Type B pancreatic cell (in vitro differentiated cells): ENCODE measurements around the gene CAMKK1. TPM values are rescaled to one million over a fixed set of nuclear protein-coding genes. Genes with fewer than 3 reads are reported as not detected.
A peak's percentile ranks its signal among the peaks of the same experiment; 100 is the strongest.

Source experiments
- DNase-seq: peaks from one replicate; pipeline ENCODE4 v3.0.0; 2021; ENCODE audit warnings: mixed read lengths; ENCODE audit not compliant: unreplicated experiment; ENCODE audit errors: extremely low spot score
- H3K27ac Mint-ChIP-seq: 2 replicates; pipeline ENCODE4 v1.8.0; 2021; ENCODE audit warnings: mild to moderate bottlenecking, mixed read lengths
- H3K27me3 Mint-ChIP-seq: 2 replicates; pipeline ENCODE4 v1.8.0; 2021; ENCODE audit warnings: mixed read lengths
- H3K36me3 Mint-ChIP-seq: 2 replicates; pipeline ENCODE4 v1.8.0; 2021; ENCODE audit warnings: mixed read lengths
- H3K4me1 Mint-ChIP-seq: one replicate; pipeline ENCODE4 v1.8.0; 2021; ENCODE audit warnings: mixed read lengths; ENCODE audit not compliant: unreplicated experiment
- H3K4me3 Mint-ChIP-seq: 2 replicates; pipeline ENCODE4 v1.8.0; 2021; ENCODE audit warnings: mild to moderate bottlenecking, mixed read lengths
- H3K9me3 Mint-ChIP-seq: 2 replicates; pipeline ENCODE4 v1.8.0; 2021; ENCODE audit warnings: mixed read lengths
- total RNA-seq: library from RNA; stranded (reverse); gene quantifications from 2 replicates; pipeline ENCODE4 v1.2.1, GENCODE V29; 2021; ENCODE audit warnings: low replicate concordance
- TF ChIP-seq, protein P1 (sequence below): fragments of 200-600 bp; sonication (generic); conservative IDR thresholded peaks from 2 replicates; pipeline ENCODE4 v1.5.0; 2021; ENCODE audit warnings: antibody characterized with exemption, mild to moderate bottlenecking

Gene CAMKK1
- total RNA-seq, 1 donor from 2014 or later = 2.7 TPM

DNA sequence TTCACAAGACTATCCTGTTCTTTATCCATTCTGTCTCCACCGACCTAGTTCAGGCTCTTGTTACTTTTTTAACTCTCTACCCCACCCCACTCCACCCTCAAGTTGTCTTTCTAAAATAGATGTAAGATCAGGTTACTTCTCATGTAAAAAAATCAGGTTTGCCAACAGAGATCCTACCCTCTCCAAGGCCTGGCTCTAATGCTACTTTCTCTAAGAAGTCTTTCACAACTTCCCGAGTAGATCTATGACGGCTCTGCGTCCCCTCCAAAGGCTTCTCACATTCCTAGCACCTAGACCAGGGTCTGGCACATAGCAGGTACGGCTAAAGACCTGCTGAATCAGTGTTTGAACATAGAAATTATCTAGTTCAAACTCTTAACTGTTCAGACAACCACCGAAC, 77.7 kb downstream of the CAMKK1 start:
- no peak for DNase-seq
- peak overlapping the region; percentile 7 for H3K27ac Mint-ChIP-seq
- H3K4me1 Mint-ChIP-seq = no peaks in the 10 kb centered on the region
- no peak overlapping the region for H3K4me3 Mint-ChIP-seq
- TF ChIP-seq, protein P1, sequence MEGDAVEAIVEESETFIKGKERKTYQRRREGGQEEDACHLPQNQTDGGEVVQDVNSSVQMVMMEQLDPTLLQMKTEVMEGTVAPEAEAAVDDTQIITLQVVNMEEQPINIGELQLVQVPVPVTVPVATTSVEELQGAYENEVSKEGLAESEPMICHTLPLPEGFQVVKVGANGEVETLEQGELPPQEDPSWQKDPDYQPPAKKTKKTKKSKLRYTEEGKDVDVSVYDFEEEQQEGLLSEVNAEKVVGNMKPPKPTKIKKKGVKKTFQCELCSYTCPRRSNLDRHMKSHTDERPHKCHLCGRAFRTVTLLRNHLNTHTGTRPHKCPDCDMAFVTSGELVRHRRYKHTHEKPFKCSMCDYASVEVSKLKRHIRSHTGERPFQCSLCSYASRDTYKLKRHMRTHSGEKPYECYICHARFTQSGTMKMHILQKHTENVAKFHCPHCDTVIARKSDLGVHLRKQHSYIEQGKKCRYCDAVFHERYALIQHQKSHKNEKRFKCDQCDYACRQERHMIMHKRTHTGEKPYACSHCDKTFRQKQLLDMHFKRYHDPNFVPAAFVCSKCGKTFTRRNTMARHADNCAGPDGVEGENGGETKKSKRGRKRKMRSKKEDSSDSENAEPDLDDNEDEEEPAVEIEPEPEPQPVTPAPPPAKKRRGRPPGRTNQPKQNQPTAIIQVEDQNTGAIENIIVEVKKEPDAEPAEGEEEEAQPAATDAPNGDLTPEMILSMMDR = no peak
- H3K9me3 Mint-ChIP-seq = no peaks in the 10 kb centered on the region
- H3K27me3 Mint-ChIP-seq = no peaks in the 10 kb centered on the region
- peaks cover 21% of the 10 kb centered on the region for H3K36me3 Mint-ChIP-seq

DNA sequence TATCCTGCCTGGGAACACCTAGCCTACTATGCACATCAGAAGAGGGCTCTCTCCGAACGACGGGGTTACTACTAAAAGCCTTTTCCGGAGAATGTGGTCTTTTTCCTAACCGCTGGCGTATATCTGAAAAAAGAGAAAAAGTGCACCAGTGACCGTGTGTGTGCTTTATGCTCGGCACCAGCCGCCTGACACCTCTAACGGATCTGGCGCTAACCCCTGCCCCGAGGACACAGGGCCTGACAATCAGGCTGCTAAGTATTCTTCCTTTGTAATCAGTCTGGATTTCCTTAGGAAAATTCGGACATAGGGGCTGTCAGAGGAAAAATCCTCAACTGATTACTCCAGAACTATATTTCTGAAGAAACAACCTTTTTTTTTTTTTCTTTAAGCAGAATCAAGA, 78.5 kb downstream of the CAMKK1 start:
- TF ChIP-seq, protein P1 = no peak
- H3K36me3 Mint-ChIP-seq = peaks cover 23% of the 10 kb centered on the region
- H3K27ac Mint-ChIP-seq = no peak overlapping the region
- no peaks in the 10 kb centered on the region for H3K27me3 Mint-ChIP-seq
- no peak for DNase-seq
- H3K4me1 Mint-ChIP-seq = no peaks in the 10 kb centered on the region
- no peaks in the 10 kb centered on the region for H3K9me3 Mint-ChIP-seq
- no peak overlapping the region for H3K4me3 Mint-ChIP-seq

DNA sequence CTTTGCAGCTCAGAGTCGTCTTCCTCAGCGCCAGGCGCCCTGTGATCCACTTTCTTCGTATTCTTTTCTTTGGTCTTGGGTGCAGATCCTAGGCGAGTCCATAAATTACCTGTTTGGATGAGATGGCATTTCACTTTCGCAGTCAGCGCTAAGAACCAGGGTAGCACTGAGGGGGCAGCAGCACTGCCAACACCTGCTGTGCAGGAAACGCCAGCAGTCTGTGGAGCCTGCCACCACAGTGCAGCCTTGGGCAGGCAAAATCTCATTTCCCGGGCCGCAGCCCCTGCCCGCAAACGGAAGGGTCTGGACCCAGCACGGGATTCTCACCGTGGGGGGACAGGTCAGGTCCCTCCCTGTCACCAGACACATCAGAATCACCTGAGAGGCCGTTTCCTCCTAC, 79.7 kb downstream of the CAMKK1 start:
- Mint-ChIP-seq H3K4me1 (no peaks in the 10 kb centered on the region), H3K27me3 (no peaks in the 10 kb centered on the region), H3K9me3 (no peaks in the 10 kb centered on the region), H3K36me3 (peaks cover 29% of the 10 kb centered on the region), H3K27ac (no peak overlapping the region), H3K4me3 (no peak overlapping the region)
- TF ChIP-seq, protein P1 = no peak
- no peak for DNase-seq

DNA sequence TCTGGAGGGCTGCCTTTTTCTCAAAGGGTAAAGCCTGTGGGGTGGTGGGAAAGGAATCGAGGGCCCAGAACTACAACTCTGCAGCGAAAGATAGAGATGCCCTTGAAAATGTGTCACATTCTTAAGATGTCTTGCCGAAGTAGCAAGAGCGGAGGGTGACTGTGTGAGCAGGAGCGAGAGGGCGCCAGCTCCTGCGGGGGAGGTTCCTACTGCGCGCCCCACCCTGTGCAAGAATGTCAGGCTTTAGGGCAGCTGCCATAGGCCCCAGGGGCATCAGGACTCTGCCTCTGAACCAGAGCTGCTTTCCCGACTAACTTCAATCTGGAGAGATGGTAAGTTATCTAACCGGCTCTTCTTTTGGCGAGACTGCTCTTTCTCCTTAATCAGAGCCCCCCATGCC, 80.1 kb downstream of the CAMKK1 start:
- Mint-ChIP-seq H3K36me3 (peaks cover 32% of the 10 kb centered on the region), H3K4me1 (no peaks in the 10 kb centered on the region), H3K27ac (no peak overlapping the region)

DNA sequence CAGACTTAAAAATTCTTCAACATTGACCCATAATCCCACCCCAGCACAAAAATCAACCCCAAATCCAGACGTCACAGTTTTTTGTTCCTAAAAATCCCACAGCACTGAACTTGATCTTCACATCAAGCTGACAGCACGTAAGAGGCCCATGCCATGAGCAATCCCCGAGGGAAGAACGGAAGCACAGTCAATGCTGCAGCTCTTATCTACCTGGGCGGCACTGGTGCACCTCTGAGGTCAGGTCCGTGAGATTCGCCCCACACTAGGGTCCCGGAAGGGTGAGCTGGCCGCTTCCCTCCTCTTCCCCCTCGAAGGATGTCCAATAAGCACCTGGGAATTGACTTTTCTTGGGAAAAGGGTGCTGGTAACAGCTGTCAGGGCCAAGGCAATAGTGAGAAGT, 80.6 kb downstream of the CAMKK1 start:
- Mint-ChIP-seq H3K27ac (no peak overlapping the region), H3K36me3 (peaks cover 32% of the 10 kb centered on the region), H3K27me3 (no peaks in the 10 kb centered on the region), H3K4me3 (no peak overlapping the region), H3K4me1 (no peaks in the 10 kb centered on the region), H3K9me3 (no peaks in the 10 kb centered on the region)
- TF ChIP-seq, protein P1 = no peak
- DNase-seq = no peak

More for the DNA sequence above, 80.1 kb downstream of the CAMKK1 start:
- H3K27me3 Mint-ChIP-seq = no peaks in the 10 kb centered on the region
- H3K4me3 Mint-ChIP-seq = no peak overlapping the region
- no peaks in the 10 kb centered on the region for H3K9me3 Mint-ChIP-seq
- DNase-seq = no peak
- TF ChIP-seq, protein P1 = no peak

Other genes starting within 250 kb of the CAMKK1 start
- 91.2 and 138 TPM in 2 replicates for gene TAX1BP3, start 224.5 kb downstream of the CAMKK1 start, total RNA-seq
- 38.6 and 46.6 TPM in 2 replicates for gene EMC6, start 224.2 kb downstream of the CAMKK1 start, total RNA-seq
- gene P2RX5, start 196.9 kb downstream of the CAMKK1 start, total RNA-seq = 0.69 and 1.3 TPM in 2 replicates
- 5.2 and 13.1 TPM in 2 replicates for gene HASPIN, start 169.2 kb downstream of the CAMKK1 start, total RNA-seq
- gene ITGAE, start 91.9 kb downstream of the CAMKK1 start, total RNA-seq = 21.0 and 28.8 TPM in 2 replicates
- gene NCBP3, start 46.8 kb downstream of the CAMKK1 start, total RNA-seq = 54.9 and 58.2 TPM in 2 replicates
- gene P2RX1, start 23.4 kb upstream of the CAMKK1 start, total RNA-seq = 0.36 TPM in 1 of 2 replicates, not detected in the other
- gene ATP2A3, start 71.4 kb upstream of the CAMKK1 start, total RNA-seq = 33.2 and 58.6 TPM in 2 replicates
- 34.9 and 35.0 TPM in 2 replicates for gene ZZEF1, start 250.0 kb upstream of the CAMKK1 start, total RNA-seq